NB4 (cell line): Measurements from ENCODE around the gene TCEA3.

Experiments
- CTCF ChIP-seq: IDR thresholded peaks from one replicate; pipeline ENCODE4 v1.5.1; 2012; ENCODE audit warnings: low read depth, low read length
- MAX ChIP-seq: IDR thresholded peaks from 2 replicates; pipeline ENCODE4 v1.6.1; 2011; ENCODE audit warnings: low read depth, low read length
- MYC ChIP-seq: IDR thresholded peaks from 2 replicates; pipeline ENCODE4 v1.6.1; 2011; ENCODE audit warnings: low read depth, low read length
- POLR2A ChIP-seq: IDR thresholded peaks from 2 replicates; pipeline ENCODE4 v1.6.1; 2011; ENCODE audit warnings: mild to moderate bottlenecking; ENCODE audit not compliant: insufficient read length; ENCODE audit errors: extremely low read depth

GRCh38 chr1:23407016-23407630 lies 17.4 kb downstream of the TCEA3 start:
- TF ChIP-seq CTCF (no peak), MAX (no peak), POLR2A (no peak), MYC (no peak)
